ENCODE data around the gene STAT5A. TPM values are rescaled to one million over a fixed set of nuclear protein-coding genes. Genes with fewer than 3 reads are reported as not detected.
"Not testable (repeated sequence)": the region's sequence is repeated elsewhere in the genome, so short reads cannot be mapped to it uniquely, and the experiment has no call there.

STAT5A gene
- total RNA-seq, 2 donors from 2014 or later: 38.1 to 40.6 TPM

GRCh38 chr17:42346481-42346880 lies 58.2 kb downstream of the STAT5A start:
- intact Hi-C loops (cut with DNase I): loop anchor here in 1 of 2 donors (5.0 kb wide), 1 partner anchor 41 kb away; the partner anchor contains the start of gene STAT3
- no peak for ATAC-seq
- no peak for DNase-seq

GRCh38 chr17:42347198-42347597 lies 58.9 kb downstream of the STAT5A start:
- ATAC-seq (peak; percentile 55 to 75), DNase-seq (peak; percentile 48)
- intact Hi-C loops (cut with DNase I): loop anchor here in 1 of 2 donors (5.0 kb wide), 1 partner anchor 40 kb away; the partner anchor contains the start of gene STAT3

GRCh38 chr17:42347606-42348005 lies 59.3 kb downstream of the STAT5A start:
- DNase-seq: no peak
- peak in 1 of 2 donors; percentile 7 for ATAC-seq
- intact Hi-C loops (cut with DNase I): loop anchor here in 1 of 2 donors (5.0 kb wide), 1 partner anchor 40 kb away; the partner anchor contains the start of gene STAT3

GRCh38 chr17:42348104-42348503 lies 59.8 kb downstream of the STAT5A start:
- intact Hi-C loops (cut with DNase I): loop anchor here in 1 of 2 donors (5.0 kb wide), 1 partner anchor 39 kb away; the partner anchor contains the start of gene STAT3
- no peak for ATAC-seq
- no peak for DNase-seq

- intact Hi-C loops (cut with DNase I): no loop called here
- no peak for DNase-seq
- ATAC-seq: peak in 1 of 2 donors; percentile 23
Measured at GRCh38 chr17:42354956-42355843, 66.9 kb downstream of the STAT5A start.

GRCh38 chr17:42358434-42358833 lies 70.1 kb downstream of the STAT5A start:
- intact Hi-C loops (cut with DNase I): no loop called here
- ATAC-seq (no peak), DNase-seq (no peak)

GRCh38 chr17:42359133-42359532 lies 70.8 kb downstream of the STAT5A start:
- ATAC-seq (no peak), DNase-seq (no peak)

GRCh38 chr17:42360388-42360787 lies 72.1 kb downstream of the STAT5A start:
- ATAC-seq; intact Hi-C loops (cut with DNase I): not testable (repeated sequence)
- DNase-seq: peak; percentile 65

More at GRCh38 chr17:42359133-42359532, 70.8 kb downstream of the STAT5A start:
- intact Hi-C loops (cut with DNase I): no loop called here

Other genes with a start within 250 kb of the STAT5A start
- gene C17orf113, start 237.9 kb upstream of the STAT5A start, total RNA-seq: under 1 TPM; 0.68 to 0.94 TPM
- under 1 TPM; 0.13 to 0.27 TPM for gene ZNF385C, start 190.0 kb upstream of the STAT5A start, total RNA-seq
- gene DHX58, start 175.8 kb upstream of the STAT5A start, total RNA-seq: 1 to 10 TPM; 6.4 to 6.7 TPM
- 10 to 100 TPM; 19.8 to 23.4 TPM for gene KAT2A, start 167.1 kb upstream of the STAT5A start, total RNA-seq
- under 1 TPM in 1 of 2 donors, not detected in 1; 0.24 TPM for gene HSPB9, start 165.7 kb upstream of the STAT5A start, total RNA-seq
- 10 to 100 TPM; 68.2 to 72.6 TPM for gene RAB5C, start 133.5 kb upstream of the STAT5A start, total RNA-seq
- gene KCNH4, start 107.4 kb upstream of the STAT5A start, total RNA-seq: under 1 TPM; 0.18 to 0.21 TPM
- not detected for gene HCRT, start 103.0 kb upstream of the STAT5A start, total RNA-seq
- gene GHDC, start 94.0 kb upstream of the STAT5A start, total RNA-seq: 10 to 100 TPM; 10.4 to 11.7 TPM
- 10 to 100 TPM; 42.4 to 46.2 TPM for gene STAT5B, start 12.1 kb upstream of the STAT5A start, total RNA-seq
- gene STAT3, start 99.9 kb downstream of the STAT5A start, total RNA-seq: 100 to 1,000 TPM; 106 to 241 TPM
- gene CAVIN1, start 134.8 kb downstream of the STAT5A start, total RNA-seq: 100 to 1,000 TPM; 258 to 297 TPM
- 10 to 100 TPM; 40.3 to 55.4 TPM for gene ATP6V0A1, start 170.4 kb downstream of the STAT5A start, total RNA-seq
- 10 to 100 TPM; 15.1 to 20.7 TPM for gene NAGLU, start 247.7 kb downstream of the STAT5A start, total RNA-seq